ENCODE measurements around the gene CISH.

Gene CISH

GRCh38 chr3:50592568-50592967 is 19.0 kb downstream of the CISH start:
- DNase-seq, result peak; percentile 25

GRCh38 chr3:50591196-50591741 is 20.3 kb downstream of the CISH start:
- DNase-seq, result peak; percentile 44

GRCh38 chr3:50588759-50589433 is 22.7 kb downstream of the CISH start:
- no peak for DNase-seq

GRCh38 chr3:50587806-50588758 is 23.5 kb downstream of the CISH start:
- DNase-seq, result peak; percentile 85

- no peak for DNase-seq
These were observed 24.2 kb downstream of the CISH start for GRCh38 chr3:50587373-50587772.

- DNase-seq, result no peak
These were observed 24.9 kb downstream of the CISH start for GRCh38 chr3:50586763-50587070.

- DNase-seq, result peak; percentile 58
These were observed 25.4 kb downstream of the CISH start for GRCh38 chr3:50585919-50586762.

GRCh38 chr3:50584391-50584790 is 27.2 kb downstream of the CISH start:
- no peak for DNase-seq

- no peak for DNase-seq
These were observed 27.7 kb downstream of the CISH start for GRCh38 chr3:50583897-50584296.

GRCh38 chr3:50582083-50582482 is 29.5 kb downstream of the CISH start:
- no peak for DNase-seq

- DNase-seq, result no peak
These were observed 30.1 kb downstream of the CISH start for GRCh38 chr3:50581459-50581842.

- no peak for DNase-seq
These were observed 30.7 kb downstream of the CISH start for GRCh38 chr3:50580683-50581458.

- no peak for DNase-seq
These were observed 34.2 kb downstream of the CISH start for GRCh38 chr3:50577348-50577747.

GRCh38 chr3:50575372-50575771 is 36.2 kb downstream of the CISH start:
- no peak for DNase-seq

- no peak for DNase-seq
These were observed 37.1 kb downstream of the CISH start for GRCh38 chr3:50574444-50574831.

GRCh38 chr3:50573566-50574443 is 37.8 kb downstream of the CISH start:
- DNase-seq, result peak; percentile 58

GRCh38 chr3:50572801-50573371 is 38.7 kb downstream of the CISH start:
- peak; percentile 36 for DNase-seq

GRCh38 chr3:50572158-50572557 is 39.4 kb downstream of the CISH start:
- peak; percentile 82 for DNase-seq

GRCh38 chr3:50571486-50571885 is 40.1 kb downstream of the CISH start:
- no peak for DNase-seq

GRCh38 chr3:50570508-50571279 is 40.9 kb downstream of the CISH start:
- no peak for DNase-seq

All from stimulated activated CD4-positive, alpha-beta T cell treated with anti-CD3 and anti-CD28 coated beads, Interleukin-4, amount 100 ng/mL, for 1 hour (primary cell).